Amniotic stem cell (primary cell): ENCODE results near the gene SMAD9.

Source experiments
- DNase-seq: peaks from one replicate; lab custom pipeline; 2025; lab: John Stamatoyannopoulos, UW

The SMAD9 gene

DNA sequence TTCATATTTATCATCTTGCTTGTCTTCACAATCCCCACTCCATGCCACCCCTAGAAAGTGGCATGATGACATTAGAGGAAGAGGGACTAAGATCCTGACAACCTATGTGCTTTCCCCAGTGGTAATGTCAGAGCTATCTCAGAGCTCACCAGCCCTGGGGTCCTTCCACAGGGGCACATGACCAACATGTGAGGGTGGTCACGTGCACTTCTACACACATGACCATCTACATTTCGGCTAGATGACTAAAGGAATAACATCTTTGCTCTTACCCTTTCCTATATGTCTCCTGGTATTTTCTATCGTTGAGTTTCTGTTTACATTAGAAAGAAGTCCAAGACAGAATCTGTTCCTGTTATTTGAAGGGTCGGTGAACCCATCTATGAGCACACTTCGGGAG lies 54.8 kb downstream of the SMAD9 start:
- no peak for DNase-seq

DNA sequence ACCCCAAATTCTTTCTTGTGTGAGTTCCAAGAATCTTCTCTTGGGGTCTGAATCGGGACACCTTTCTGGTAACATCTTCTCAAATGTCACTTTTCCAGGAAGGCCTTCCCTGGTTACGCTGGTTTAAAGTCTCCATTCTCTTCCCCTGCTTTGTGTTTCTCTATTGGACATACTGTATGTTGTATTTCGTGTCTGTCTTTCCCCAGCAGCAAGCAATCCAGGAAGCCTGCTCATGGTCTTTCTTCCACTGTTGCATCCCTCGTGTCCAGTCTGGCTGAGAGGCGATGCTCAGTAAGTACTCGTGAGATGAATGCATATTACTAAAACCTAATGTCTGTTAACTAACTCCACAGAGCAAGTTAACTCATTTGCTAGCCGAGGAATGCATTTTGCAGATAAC lies 57.3 kb downstream of the SMAD9 start:
- no peak for DNase-seq

DNA sequence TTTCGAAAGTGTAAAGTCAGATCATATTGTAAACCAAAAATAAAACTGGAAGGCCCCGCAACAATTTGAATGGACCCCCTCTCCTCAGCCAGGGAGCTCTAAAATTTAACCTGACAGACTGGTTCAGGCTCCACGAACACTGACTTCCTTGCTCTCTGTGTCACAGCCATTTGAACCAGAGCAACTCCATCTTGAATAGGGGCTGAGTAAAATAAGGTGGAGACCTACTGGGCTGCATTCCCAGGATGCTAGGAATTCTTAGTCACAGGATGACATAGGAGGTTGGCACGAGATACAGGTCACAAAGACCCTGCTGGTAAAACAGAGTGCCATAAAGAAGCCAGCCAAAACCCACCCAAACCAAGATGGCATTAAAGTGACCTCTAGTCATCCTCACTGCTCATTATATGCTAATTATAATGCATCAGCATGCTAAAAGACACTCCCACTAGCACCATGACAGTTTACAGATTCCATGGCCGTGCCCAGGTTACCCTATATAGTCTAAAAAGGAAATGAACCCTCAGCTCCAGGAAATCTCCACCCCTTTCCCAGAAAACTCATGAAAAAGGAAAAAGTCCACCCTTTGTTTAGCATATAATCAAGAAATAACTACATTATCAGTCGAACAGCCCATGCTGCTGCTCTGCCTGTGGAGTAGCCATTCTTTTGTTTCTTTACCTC lies 57.9 kb downstream of the SMAD9 start:
- no peak for DNase-seq

DNA sequence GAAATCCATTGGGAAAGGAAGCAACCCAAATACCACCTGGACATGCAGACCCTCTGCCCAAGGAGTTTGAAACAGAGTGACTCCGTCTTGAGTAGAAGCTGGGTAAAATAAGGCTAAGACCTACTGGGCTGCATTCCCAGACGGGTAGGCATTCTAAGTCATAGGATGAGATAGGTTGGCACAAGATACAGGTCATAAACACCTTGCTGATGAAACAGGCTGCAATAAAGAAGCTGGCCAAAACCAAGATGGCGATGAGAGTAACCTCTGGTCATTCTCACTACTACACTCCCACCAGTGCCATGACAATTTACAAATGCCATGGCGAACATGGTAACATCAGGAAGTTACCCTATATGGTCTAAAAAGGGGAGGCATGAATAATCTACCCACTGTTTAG lies 60.8 kb downstream of the SMAD9 start:
- DNase-seq, result no peak

DNA sequence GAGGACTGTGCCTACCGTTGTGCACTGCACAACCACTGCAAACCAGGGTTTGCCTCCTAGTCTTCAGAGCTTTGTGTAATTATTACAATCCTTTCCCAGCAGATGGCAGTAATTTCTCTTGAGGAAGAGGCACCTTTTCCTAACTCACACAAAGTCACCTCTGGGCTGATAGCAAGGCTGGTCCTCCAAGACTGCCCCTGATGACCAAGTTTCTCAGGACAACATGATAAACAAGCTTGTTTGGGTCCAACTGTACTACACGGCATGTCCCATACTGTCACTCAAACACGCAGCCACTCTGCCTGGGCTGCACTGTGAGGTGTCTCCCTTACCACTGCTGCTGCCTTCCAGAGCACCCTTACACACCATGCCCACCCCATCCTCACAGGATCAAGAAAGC lies 61.7 kb downstream of the SMAD9 start:
- DNase-seq, result peak; percentile 23

DNA sequence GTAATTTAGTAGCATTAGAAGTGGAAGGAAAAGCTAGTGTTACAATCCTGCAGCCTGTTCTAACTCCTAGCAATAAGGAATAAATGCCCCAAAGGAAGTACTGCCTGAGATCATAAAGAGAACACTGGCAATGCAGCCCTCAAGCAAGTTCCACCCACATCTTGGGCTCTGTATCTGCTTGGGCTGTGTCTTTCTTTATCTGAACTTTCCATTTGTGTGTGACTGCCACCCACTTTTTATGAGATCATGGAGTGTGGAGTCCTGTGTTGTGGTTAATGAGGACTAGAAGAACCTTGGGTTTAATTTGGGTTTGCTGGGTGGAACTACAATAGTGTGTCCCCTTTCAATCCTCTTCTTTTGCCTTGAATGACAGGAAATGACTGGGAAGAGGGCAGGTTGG lies 62.8 kb downstream of the SMAD9 start:
- DNase-seq, result no peak

DNA sequence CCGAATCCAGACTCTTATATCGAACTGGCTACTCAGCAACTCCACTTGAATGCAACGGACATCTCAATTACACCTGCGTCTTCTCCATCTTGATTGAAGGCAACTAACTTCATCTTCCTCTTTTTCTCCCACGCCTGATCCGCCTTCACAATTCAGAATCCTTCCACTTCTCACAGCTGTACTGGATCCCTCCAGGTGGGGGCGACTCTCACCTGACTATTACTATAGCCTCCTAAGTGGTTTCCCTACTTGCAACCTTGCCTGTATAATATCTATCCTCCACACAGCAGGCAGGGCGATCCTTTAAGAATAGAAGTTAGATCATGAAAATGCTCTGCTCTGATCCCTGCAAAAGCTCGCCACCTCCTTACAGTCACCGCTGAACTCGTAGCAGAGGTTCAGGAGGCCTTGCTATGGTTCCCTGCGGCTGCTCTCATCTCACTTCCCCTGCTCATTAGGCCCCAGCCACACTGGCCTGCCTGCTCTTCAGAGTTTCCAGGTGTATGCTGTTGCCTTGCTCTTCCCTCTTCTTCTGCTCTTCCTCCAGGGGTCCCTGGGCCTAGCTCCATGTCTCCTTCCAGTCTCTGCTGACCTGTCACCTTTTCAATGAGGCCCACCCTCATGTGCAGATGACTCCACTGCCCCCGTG lies 69.1 kb downstream of the SMAD9 start:
- no peak for DNase-seq

DNA sequence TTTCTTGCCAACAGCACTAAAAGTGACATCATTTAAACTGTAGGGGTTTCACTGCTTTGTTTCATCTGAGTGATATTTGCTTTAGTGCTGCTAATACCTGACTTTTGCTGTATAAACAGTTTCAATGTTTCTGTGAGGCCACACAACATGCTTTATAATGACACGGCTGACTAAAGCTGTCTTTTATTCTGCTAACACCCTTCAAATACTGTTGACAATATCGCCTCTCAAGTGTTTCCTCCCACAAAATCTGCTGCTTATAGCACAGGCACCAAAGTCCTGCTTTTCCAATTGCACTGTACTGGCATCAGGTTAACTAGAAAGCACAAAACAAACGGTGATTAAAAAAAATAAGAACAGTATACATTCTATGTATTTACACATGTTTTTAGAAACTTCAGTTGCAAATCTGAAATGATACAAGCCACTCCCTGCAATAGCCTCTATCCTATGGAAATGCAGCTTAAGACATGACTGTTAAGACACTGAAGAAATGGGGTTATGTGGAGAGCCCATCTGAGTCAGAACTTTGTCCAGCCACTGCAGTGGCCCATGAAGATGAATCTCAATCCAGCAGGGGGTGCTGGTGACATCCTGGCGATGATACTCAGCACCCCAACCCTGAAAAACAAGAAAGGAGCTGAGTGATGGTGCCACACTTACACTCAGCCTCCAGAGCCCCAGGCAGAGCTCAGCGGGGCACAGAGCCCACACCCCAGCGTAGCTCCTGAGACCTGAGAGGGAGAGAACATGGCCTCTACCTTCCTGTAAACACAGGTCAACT lies 71.6 kb downstream of the SMAD9 start:
- no peak for DNase-seq

DNA sequence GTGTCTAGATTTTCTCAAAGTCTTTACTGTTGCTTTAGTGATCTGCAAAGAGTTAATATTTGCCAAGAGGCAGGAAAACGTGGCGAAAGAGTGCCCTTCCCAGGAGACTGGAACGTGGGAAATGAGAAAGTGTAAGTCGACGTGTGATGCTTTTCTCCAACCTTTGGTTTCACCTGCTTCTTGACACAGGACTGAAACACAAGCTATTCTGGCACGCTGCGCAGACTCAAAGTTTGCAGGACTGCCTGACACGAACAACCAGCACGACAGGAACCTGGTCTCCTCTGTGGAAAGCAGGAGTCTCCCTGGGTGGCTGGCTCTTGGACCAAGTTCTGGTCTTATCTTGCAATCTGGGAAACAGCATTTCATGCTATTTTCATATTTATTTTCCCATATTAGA lies 72.4 kb downstream of the SMAD9 start:
- DNase-seq, result no peak

DNA sequence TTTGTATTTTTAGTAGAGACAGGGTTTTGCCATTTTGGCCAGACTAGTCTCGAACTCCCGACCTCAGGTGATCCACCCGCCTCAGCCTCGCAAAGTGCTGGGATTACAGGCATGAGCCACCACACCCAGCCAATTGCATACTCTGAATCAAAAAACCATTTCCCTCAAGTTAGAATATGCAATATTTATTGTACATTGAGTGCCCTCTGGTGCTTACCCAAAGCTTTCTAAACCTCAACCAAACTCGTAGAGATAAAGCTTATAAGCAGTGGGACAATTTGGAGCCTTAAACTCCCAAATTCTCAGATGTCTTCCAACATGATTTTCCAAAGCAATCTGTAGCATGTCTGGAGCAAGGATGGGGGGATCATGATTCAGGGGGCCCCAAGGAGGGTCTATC lies 78.6 kb downstream of the SMAD9 start:
- no peak for DNase-seq

DNA sequence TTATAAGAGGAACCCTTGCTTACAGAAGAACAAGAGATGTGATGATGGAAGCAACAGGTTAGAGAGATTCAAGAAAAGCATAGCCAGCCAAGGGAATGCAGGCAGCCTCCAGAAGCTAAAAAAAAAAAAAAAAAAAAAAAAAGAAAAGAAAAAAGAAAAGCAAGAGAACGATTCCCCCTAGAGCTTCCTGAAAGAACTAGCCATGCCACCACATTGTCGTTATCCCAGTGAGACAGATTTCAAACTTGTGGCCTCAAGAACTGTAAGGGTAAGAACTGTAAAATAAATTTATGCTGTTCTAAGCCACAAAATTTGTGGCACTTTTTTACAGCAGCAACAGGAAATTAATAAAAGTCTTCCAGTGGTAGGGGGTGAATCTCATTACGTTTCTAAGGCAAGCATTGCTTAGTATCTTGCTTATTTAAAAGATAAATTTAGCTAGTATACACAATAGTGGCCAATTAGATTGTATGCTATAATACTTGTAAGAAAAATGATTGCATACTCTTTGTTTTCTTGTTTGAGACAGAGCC lies 79.3 kb downstream of the SMAD9 start:
- no peak for DNase-seq

DNA sequence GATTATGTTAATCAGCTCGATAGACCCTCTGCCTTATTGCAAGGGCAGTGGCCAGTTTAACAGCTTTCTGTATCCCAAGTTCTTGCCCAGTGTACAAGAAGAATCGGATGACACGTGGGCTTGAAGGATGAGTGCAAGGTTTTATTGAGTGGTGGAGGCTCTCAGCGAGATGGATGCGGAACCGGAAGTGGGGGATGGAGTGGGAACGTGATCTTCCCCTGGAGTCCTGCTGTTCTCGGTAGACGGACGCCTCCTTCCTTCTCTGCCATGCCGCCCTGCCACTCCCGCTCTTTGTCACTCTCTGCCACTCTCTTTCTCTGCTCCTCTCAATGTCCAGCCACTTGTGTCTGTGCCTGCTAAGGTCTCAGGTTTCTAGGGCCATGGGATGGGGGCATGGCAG lies 80.1 kb downstream of the SMAD9 start:
- DNase-seq, result no peak

DNA sequence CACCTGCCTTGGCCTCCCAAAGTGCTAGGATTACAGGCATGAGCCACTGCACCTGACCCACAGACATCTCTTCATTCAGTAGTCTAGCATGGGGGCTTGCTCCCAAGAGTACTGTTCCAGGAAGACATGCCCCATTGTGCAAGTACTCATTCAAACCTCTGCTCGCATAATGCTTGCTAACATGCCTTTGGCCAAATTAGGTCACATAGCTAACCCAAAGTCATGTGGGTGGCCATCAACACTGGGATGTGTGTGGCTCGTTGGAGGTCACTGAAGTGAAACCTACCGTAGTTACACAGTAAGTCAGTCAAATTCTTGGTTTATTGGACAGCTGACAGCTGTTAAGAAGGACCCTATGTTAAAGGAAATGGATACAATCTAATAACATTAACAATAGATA lies 80.8 kb downstream of the SMAD9 start:
- DNase-seq, result no peak

DNA sequence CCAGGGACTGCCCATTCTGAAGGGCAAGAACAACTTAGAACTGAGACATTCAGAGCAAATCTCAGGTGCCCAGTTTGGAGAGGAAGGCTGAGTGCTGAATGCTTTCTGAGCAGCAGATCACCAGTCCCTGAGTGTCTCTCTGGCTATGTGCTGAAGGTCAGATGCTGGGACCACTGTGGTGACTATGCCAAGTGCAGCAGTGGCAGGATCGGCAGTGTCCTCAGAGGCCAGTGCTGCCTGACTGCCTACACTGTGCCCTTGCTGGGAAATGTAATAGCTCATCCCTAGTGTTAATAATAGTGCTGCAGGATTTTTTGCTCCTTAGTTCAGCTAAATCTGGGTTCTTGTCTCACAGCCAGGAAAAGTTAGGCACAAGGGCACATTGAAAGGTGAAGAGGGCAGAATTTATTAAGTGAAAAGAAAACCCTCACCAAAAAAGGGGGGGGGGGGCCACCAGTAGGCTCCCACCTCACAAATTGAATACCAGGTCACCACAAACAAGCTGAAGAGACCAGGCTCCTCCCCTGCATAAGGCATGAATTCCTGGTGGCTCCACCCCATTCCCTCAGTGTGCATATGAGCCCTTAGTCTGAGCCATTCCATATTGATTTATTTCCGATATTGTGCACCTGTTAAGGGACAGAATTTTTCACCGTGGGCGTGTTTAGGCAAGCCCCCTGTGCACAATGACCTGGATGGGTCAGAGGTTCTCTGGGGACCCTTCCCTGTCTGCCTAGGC lies 82.5 kb downstream of the SMAD9 start:
- no peak for DNase-seq

DNA sequence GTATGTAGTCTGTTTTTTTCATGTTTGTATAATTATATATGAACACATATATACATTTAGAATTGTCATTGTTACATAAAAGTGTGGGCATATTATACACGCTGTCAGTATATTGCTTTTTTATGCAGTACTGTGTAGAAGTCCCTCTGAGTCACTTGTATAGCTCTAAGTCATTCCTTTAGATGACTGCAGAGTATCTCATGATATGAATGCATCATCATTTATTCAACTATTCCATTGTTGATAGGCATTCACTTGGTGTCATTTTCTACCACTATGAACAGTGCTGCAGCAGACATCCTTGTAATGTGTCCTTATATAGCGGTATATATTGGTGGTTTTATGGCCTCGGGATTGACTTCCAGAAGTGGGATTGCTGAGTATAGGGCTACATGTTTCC lies 85.7 kb downstream of the SMAD9 start:
- no peak for DNase-seq

DNA sequence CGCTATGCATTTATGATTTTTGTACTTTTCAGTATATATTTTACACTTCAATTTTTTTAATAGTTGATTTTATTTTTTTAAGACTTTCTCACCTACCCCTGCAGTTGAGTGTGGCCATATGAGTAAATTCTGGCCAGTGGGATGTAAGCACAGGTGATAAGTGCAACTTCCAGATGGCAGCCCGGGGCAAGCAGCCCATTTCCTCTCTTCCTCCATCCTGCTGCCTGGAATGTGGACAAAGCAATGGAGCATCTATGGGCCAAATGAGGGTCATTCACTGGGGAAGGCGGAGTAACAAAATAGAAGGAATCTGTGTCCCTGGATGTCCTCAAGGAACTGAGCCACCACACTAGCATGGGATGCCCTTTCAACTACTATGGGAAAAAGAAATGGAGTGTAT lies 88.7 kb downstream of the SMAD9 start:
- DNase-seq, result no peak

DNA sequence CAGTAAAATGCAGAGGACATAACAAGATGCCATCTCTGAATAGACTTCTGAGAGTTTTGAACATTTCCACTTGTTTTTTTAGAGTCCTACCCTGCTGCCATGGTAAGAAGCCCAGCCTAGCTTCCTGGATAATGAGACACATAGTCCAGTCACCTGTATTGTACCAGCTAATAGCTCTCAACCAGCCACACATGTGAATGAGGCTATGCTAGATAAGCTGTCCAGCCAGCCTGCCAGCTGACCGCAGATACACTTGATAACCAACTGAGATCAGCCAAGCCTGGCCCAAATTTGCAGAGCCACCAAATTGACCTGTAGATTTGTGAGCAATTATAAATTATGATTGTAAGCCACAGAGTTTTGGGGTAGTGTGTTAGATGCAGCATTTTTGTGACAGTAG lies 90.3 kb downstream of the SMAD9 start:
- DNase-seq, result no peak

DNA sequence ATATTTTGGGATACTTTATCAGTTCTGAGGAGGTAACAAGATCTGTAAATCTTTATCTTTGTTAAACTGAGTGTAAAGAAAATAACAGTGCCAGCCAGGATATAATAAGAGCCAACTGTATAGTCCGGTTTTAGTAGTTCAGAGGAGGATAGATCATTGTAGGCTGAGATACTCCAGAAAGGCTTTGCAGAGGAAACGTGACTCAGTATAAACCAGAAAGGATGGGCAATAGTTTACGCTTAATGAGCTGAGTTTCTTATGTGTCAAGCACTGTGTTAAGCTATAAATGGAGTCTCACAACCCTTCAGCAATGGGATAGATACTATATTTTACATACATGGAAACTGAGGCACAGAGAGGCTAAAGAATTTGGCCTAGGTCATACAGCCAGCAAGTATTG lies 97.3 kb downstream of the SMAD9 start:
- no peak for DNase-seq

DNA sequence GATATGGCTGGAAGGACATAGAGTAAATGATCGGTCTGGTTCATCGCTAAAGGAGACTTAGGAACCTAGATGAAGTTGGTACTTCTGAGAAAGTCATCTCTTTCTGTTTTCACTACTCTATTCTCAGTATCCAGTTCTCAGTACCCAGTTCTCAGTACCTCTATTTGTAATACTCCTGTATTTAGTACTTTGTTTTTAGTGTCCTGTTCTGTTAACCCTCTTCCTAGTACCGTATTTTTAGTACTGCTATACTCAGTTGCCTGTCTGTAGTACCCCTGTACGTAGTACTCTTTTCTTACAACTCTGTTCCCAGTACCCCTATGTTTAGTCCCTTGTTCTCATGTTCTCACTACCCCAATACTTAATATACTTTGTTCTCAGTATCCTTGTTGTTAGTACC lies 99.8 kb downstream of the SMAD9 start:
- no peak for DNase-seq

DNA sequence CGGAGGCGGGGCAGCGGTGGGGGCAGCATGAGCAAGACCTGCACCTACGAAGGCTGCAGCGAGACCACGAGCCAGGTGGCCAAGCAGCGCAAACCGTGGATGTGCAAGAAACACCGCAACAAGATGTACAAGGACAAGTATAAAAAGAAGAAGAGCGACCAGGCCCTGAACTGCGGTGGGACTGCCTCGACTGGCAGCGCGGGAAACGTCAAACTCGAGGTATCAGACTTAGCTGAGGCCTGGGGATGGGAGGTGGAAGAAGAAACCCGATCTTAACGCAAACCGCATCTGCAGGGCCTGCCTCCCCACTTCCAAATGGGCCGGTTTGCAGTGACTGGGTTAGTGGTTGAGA lies 100.3 kb downstream of the SMAD9 start:
- DNase-seq, result no peak

DNA sequence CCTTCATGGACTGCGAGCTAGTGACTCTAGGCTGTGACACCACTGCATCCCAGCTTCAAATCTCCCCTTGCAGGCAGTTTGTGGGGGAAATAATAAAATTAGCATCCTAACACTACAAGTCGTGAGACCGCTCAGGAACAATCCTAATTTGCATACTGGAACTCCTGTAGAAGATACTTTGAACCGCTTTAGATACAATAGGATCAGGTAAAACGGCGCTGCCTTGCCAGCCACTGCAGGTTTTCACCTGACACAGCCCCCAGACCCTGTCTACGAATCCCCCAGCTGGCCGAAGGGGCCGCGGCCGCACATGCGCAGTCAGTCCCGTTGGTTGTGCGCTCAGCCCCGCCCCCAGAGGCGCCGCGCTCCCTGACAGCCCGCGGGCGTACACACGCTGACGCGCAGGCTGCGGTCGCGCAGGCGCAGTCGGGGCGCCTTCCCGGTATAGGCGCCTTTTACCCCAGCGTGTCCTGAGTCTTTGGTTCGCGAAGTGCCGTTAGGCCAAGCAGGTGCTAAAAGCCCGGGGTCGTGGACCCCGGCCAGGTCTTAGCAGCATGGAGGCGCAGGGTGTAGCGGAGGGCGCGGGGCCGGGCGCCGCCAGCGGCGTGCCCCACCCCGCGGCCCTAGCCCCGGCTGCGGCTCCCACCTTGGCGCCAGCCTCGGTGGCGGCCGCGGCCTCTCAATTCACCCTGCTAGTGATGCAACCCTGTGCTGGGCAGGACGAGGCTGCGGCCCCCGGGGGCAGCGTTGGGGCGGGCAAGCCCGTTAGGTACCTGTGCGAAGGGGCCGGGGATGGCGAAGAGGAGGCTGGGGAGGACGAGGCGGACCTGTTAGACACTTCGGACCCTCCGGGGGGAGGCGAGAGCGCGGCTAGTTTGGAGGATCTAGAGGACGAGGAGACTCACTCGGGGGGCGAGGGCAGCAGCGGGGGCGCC lies 101.0 kb downstream of the SMAD9 start, which contains the start of gene RFXAP:
Gene RFXAP (plus strand): TSS at position 419 of the 935 bp plus-strand sequence. CDS start 136 bp downstream, at position 555.
- DNase-seq, result peak; percentile 52
